HCT116 (cell line): ENCODE results near the gene CFAP126.

Experiments used
- CTCF ChIP-seq, 3 experiments: fragments of 200-600 bp in 1 of 3; sonication (generic) in 1 of 3; IDR thresholded peaks in 2 of 3; conservative IDR thresholded peaks in 1 of 3; 2 replicates each; pipeline ENCODE4 v1.5.1; 2012 to 2017; ENCODE audit warnings: low read depth in 2 of 3, low read length in 2 of 3, antibody characterized with exemption in 1 of 3, borderline replicate concordance in 1 of 3, control low read depth in 1 of 3, mild to moderate bottlenecking in 1 of 3, mixed read lengths in 1 of 3, mixed run types in 1 of 3, moderate library complexity in 1 of 3; ENCODE audit not compliant: insufficient read depth in 1 of 3
- JUND ChIP-seq: IDR thresholded peaks from 2 replicates; pipeline ENCODE4 v1.6.1; 2012
- POLR2A ChIP-seq: IDR thresholded peaks from 2 replicates; pipeline ENCODE4 v1.7.0; 2011; ENCODE audit warnings: borderline replicate concordance; ENCODE audit not compliant: insufficient read depth, insufficient read length; ENCODE audit errors: extremely low read depth
- POLR2AphosphoS5 ChIP-seq: IDR thresholded peaks from 2 replicates; pipeline ENCODE4 v1.6.1; 2011; ENCODE audit warnings: mild to moderate bottlenecking, low read depth, low read length, moderate library complexity
- TF ChIP-seq, protein P1 (sequence below): IDR thresholded peaks from 2 replicates; pipeline ENCODE4 v1.6.1; 2012; ENCODE audit warnings: low read depth

- TF ChIP-seq CTCF (IDR thresholded peaks at IDR 0.05 in 2 of 3, conservative IDR thresholded peaks at IDR 0.05 in 1 of 3; ENCODE audit: borderline replicate concordance in 1 of 3, insufficient read depth in 1 of 3, low read depth in 2 of 3, low read length in 2 of 3) (peak in 2 of 3 experiments; percentile 54 to 61; a peak in 4 of 6 replicates), JUND (no peak), POLR2A (peak; percentile 92), POLR2AphosphoS5 (peak; percentile 83)
- TF ChIP-seq, protein P1, sequence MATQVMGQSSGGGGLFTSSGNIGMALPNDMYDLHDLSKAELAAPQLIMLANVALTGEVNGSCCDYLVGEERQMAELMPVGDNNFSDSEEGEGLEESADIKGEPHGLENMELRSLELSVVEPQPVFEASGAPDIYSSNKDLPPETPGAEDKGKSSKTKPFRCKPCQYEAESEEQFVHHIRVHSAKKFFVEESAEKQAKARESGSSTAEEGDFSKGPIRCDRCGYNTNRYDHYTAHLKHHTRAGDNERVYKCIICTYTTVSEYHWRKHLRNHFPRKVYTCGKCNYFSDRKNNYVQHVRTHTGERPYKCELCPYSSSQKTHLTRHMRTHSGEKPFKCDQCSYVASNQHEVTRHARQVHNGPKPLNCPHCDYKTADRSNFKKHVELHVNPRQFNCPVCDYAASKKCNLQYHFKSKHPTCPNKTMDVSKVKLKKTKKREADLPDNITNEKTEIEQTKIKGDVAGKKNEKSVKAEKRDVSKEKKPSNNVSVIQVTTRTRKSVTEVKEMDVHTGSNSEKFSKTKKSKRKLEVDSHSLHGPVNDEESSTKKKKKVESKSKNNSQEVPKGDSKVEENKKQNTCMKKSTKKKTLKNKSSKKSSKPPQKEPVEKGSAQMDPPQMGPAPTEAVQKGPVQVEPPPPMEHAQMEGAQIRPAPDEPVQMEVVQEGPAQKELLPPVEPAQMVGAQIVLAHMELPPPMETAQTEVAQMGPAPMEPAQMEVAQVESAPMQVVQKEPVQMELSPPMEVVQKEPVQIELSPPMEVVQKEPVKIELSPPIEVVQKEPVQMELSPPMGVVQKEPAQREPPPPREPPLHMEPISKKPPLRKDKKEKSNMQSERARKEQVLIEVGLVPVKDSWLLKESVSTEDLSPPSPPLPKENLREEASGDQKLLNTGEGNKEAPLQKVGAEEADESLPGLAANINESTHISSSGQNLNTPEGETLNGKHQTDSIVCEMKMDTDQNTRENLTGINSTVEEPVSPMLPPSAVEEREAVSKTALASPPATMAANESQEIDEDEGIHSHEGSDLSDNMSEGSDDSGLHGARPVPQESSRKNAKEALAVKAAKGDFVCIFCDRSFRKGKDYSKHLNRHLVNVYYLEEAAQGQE, result no peak
Measured at GRCh38 chr1:161399257-161399998, 31.8 kb upstream of the CFAP126 start.
